LNCaP clone FGC (cell line): ENCODE data around the gene TNFSF9.

Experiments used
- DNase-seq: peaks from one replicate; pipeline ENCODE4 v3.0.0-alpha.2; 2011; ENCODE audit warnings: low read depth
- H3K4me3 ChIP-seq: 2 replicates; pipeline ENCODE4 v1.5.1; 2011; ENCODE audit warnings: mild to moderate bottlenecking, low read depth, low read length, control low read depth
- TF ChIP-seq, protein P1 (sequence below): IDR thresholded peaks from 2 replicates; pipeline ENCODE4 v1.5.1; 2012; ENCODE audit warnings: mild to moderate bottlenecking; ENCODE audit not compliant: control insufficient read depth, insufficient read depth; ENCODE audit errors: extremely low read depth

The TNFSF9 gene

DNA sequence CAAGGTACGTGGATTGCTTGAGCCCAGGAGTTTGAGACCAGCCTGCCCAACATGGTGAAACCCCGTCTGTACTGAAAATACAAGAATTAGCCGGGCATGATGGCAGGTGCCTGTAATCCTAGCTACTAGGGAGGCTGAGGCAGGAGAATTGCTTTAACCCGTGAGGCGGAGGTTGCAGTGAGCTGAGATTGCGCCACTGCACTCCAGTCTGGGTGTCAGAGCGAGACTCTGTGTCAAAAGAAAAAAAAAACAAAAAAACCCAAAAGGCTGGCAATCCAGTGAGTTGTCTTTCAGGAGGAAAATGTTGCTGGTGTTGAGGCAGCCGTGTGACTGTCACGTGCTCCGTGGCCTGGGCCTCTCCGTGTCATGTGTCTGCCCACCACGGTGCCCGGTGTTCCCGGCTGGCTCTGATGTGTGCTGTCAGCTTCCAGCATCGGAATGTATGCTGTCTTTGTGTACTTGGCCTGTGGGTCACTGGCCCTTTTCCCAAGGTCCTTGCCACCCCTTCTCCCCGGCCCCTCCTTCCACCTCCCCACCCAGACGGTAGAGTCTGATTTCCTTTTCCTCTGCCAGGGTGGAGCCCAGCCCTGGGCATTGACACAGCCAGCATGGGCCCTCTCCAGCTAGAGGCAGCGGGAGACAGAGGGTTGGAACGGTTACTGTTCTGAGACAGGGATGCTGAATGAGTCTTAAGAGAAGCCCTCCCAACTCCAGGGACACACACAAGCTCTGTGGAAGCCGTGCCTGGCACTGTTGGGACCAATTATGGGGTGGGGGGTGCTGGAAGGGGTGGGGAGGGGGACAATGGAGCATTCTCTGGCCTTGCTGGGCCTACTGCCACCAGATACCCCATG, 21.5 kb upstream of the TNFSF9 start:
- TF ChIP-seq, protein P1, sequence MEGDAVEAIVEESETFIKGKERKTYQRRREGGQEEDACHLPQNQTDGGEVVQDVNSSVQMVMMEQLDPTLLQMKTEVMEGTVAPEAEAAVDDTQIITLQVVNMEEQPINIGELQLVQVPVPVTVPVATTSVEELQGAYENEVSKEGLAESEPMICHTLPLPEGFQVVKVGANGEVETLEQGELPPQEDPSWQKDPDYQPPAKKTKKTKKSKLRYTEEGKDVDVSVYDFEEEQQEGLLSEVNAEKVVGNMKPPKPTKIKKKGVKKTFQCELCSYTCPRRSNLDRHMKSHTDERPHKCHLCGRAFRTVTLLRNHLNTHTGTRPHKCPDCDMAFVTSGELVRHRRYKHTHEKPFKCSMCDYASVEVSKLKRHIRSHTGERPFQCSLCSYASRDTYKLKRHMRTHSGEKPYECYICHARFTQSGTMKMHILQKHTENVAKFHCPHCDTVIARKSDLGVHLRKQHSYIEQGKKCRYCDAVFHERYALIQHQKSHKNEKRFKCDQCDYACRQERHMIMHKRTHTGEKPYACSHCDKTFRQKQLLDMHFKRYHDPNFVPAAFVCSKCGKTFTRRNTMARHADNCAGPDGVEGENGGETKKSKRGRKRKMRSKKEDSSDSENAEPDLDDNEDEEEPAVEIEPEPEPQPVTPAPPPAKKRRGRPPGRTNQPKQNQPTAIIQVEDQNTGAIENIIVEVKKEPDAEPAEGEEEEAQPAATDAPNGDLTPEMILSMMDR: no peak
- DNase-seq: no peak

DNA sequence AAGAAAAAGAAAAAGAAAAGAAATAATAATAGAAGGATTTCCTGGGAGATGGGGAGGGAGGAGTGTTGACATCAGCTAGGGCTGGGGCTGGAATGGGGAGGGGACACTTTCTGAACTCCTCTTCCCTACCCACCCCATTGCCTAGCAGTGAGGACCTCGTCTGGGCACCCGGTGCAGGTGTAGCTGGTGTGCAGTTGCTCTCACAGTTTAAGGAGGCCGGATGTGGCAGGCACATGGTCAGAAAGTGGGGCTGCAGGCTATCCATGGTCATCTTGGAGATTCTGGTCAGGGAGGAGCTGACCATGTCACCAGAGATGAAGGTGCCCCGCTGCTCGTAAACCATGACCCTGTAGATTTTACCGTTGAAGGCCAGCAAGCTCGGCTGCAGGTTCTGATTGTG, 20.2 kb upstream of the TNFSF9 start:
- no peak overlapping the region for H3K4me3 ChIP-seq
- DNase-seq: no peak
- TF ChIP-seq, protein P1: no peak

More for the DNA sequence above, 21.5 kb upstream of the TNFSF9 start:
- no peak overlapping the region for H3K4me3 ChIP-seq

DNA sequence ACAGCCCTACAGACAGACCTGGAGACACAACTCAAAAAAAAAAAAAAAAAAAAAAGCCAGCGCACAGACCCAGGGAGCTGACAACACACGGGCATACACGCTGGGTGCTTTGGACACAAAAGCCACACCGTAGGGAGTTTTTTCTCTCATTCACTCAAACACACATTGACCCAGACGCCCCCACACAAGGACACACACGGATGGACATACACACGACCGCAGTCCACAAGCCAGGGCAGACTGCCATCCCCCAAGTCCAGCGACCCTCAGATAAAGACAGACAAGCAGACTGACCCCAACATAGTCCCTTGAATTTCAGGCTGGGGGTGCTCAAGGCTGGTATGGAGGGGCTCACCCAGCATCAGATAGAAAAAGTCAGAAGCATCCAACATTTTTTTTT, 16.7 kb upstream of the TNFSF9 start:
- TF ChIP-seq, protein P1: no peak
- no peak overlapping the region for H3K4me3 ChIP-seq
- DNase-seq: no peak

DNA sequence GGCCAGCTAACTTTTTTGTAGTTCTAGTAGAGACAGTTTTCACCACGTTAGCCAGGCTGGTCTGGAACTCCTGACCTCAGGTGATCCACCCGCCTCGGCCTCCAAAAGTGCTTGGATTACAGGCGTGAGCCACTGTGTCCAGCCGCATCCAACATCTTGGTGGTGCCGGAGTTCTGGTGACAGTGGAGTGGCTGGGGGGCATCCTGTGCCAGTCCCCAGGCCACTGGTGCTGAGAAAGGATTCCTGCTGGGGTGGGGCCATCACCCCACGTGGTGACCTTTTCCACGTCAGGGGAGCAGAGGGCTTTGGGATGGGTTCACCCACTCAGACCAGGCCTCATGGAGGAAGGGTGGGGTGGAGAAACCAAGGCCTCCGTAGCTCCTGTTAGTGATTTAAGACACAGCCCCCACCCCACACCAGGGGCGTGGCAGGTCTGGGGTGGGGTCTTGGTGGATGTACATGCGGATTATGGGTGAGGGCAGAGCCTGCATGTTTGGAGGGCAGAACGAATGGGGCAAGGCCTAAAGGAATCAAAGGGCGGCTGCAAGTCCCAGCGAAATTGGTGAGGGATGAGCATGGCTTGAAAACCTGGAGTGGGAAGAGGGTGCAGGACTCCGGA, 15.8 kb upstream of the TNFSF9 start:
- DNase-seq: no peak
- H3K4me3 ChIP-seq: no peak overlapping the region
- TF ChIP-seq, protein P1: no peak

DNA sequence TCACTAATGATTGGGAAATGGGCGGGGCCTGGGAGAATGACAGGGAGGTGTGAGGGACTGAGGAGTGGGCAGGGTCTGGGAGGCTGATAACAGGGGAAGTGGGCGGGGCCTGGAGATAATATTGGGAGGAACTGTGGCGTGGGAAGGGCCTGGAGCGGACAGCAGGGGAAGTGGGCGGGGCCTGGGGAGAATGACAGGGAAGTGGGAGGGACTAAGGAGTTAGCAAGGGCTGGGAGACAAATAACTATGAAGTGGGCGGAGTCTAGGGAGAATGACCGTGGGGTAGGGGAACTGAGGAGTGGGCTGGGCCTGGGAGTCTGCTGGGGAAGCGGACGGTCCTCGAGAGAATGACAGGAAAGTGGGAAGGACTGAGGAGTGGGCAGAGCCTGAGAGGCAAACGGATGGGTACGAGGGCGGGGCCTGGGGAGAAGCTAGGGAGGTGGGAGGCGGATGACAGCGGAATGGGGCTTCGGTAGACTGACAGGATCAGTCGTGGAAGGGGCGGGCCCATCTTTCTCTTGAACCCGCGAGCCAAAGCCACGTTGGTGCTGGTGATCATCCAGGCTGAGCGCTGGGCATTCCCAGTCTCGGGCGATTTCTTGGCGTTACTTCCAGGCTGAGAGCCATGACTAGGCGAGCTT, 14.7 kb upstream of the TNFSF9 start:
- peak; percentile 96 for DNase-seq
- TF ChIP-seq, protein P1: no peak
- peak overlapping the region; percentile 61 for H3K4me3 ChIP-seq

DNA sequence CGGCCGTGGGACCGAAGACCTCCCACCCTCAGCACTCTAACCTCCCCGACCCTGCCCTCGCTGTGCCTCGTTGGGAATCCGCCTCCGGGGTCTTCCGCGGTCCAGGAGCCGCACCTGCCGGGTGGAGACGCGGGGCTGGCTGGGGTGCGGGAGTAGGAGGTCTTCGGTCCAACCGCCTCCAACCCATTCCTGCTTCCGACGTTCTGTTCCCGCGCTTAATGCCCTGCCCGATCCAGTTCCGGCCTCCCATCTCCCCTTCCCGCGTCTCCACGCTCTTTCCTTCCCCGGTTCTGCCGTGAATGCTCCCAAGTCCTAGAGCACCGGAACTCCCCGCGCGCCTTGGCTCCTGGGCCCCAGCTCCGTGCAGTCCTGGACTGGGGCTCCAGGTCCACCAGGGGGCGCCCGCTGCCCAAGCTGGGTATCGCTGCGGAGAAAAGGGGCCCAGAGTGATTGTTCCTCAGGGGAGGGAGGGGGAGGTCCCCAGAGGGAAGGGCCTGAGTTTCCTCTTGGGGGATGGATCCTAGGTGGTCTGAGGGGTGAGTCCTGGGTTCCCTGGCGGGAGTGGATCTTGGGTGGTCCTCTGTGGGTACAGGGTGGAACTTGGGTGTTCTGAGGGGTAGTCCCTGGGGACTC, 14.1 kb upstream of the TNFSF9 start:
- H3K4me3 ChIP-seq: peak overlapping the region; percentile 61
- DNase-seq: peak; percentile 41
- TF ChIP-seq, protein P1: peak; percentile 99
